ENCODE results near the gene FN3K.
A peak's percentile ranks its signal among the peaks of the same experiment; 100 is the strongest.

Gene FN3K

DNA sequence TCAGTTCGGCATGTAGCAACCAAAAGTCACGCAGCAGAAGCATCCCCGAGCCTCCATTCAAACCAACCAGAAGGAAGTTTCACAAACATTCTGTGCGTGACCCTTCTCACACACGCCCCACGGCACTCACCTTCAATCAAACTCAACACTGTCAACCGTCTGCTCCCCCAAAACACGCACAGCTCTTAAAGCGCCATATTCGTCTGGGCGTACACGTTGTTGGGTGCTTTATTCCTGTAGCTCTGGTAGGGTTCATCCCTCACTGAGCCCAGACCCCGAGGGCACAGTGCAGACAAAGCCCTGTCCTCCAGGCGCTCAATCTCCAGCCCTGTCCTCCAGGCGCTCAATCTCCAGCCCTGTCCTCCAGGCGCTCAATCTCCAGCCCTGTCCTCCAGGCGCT lies 39.2 kb upstream of the FN3K start:
- TF ChIP-seq CTCF (IDR thresholded peaks at IDR 0.05): no peak
- Mint-ChIP-seq H3K27ac (no peak overlapping the region), H3K9me3 (peaks cover 39% of the 10 kb centered on the region), H3K27me3 (ENCODE audit: low read depth, poor library complexity) (peaks cover 65% of the 10 kb centered on the region), H3K36me3 (ENCODE audit: low read depth) (peaks cover 28% of the 10 kb centered on the region), H3K4me1 (peaks cover 39% of the 10 kb centered on the region), H3K4me3 (no peak overlapping the region)
- no peak for DNase-seq

DNA sequence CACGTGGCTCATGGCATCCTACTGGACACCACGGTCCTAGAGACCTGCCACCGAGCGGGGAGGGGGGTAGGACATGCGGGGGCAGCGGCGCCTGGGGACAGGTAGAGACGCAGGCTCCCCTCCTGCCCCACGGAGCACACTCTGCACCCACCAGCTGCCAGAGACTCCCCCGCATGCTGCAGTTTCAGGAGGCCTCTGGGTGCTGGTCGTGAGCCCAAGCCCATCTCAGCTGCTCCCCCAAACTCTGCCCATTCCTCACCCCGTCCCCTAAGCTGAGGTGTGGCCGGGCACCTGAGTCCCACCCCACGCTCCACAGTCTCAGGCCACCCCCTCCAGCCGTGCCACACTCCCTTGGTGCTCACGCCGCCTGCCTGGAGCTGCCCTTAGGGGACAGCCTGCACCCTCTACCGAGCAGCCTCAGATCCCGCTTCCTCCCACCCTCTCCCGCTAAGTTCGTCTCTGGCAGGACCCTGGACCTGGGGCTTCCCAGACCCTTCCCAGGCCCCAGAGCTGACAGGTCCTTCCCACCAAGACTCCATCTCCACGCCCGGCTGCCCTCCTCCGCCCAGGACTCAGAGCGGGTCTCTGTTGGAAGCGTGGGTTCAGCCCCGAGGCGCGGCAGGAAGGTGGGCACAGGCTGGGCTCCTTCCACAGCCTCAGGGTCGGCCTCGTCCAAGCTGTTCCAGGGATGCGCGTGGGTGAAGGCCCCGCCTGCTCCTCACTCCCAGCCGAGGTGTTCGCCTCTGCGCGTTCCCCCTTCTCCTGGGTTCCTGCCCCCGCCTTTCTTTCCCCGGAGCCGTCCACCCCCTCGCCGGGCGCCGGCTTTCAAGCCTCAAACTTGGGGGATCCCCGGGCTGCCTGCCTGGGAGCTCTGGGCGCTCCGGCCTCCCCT lies 38.3 kb upstream of the FN3K start:
- DNase-seq: peak; percentile 40
- no peak overlapping the region for H3K27ac Mint-ChIP-seq
- peaks cover 70% of the 10 kb centered on the region for H3K27me3 Mint-ChIP-seq (ENCODE audit: low read depth, poor library complexity)
- peaks cover 28% of the 10 kb centered on the region for H3K36me3 Mint-ChIP-seq (ENCODE audit: low read depth)
- TF ChIP-seq CTCF (IDR thresholded peaks at IDR 0.05): no peak
- H3K4me1 Mint-ChIP-seq: peaks cover 35% of the 10 kb centered on the region
- H3K4me3 Mint-ChIP-seq: peak overlapping the region; percentile 72
- H3K9me3 Mint-ChIP-seq: peaks cover 39% of the 10 kb centered on the region

DNA sequence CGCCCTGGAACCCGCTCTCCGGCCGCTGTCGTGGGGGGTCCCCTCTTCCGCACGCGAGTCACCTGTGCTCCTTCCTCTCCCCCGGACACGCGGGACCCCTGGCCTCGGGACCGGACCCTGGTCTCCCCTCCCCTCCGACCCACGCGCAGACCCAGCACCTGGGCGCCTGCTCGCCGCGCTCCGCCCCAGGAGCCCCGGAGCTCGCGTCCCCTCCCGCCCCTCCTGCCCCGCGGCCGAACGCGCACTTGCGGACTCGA lies 37.7 kb upstream of the FN3K start:
- Mint-ChIP-seq H3K9me3 (peaks cover 39% of the 10 kb centered on the region), H3K27ac (no peak overlapping the region), H3K36me3 (ENCODE audit: low read depth) (peaks cover 28% of the 10 kb centered on the region), H3K27me3 (ENCODE audit: low read depth, poor library complexity) (peaks cover 70% of the 10 kb centered on the region), H3K4me3 (peak overlapping the region; percentile 72), H3K4me1 (peaks cover 35% of the 10 kb centered on the region)
- TF ChIP-seq CTCF (IDR thresholded peaks at IDR 0.05): no peak
- no peak for DNase-seq

GRCh38 chr17:82698065-82698973 lies 37.1 kb upstream of the FN3K start, which contains the start of gene RAB40B:
RAB40B (minus strand) TSS chr17:82698698; CDS start chr17:82698596, 102 bp downstream.
- peaks cover 29% of the 10 kb centered on the region for H3K4me1 Mint-ChIP-seq
- H3K27ac Mint-ChIP-seq: no peak within 1 kb of the TSS
- H3K36me3 Mint-ChIP-seq (ENCODE audit: low read depth): peaks cover 26% of the 10 kb centered on the region
- peaks cover 70% of the 10 kb centered on the region for H3K27me3 Mint-ChIP-seq (ENCODE audit: low read depth, poor library complexity)
- DNase-seq: peak; percentile 99
- TF ChIP-seq CTCF (IDR thresholded peaks at IDR 0.05): no peak
- H3K4me3 Mint-ChIP-seq: peak within 1 kb of the TSS; percentile 88
- H3K9me3 Mint-ChIP-seq: peaks cover 36% of the 10 kb centered on the region

DNA sequence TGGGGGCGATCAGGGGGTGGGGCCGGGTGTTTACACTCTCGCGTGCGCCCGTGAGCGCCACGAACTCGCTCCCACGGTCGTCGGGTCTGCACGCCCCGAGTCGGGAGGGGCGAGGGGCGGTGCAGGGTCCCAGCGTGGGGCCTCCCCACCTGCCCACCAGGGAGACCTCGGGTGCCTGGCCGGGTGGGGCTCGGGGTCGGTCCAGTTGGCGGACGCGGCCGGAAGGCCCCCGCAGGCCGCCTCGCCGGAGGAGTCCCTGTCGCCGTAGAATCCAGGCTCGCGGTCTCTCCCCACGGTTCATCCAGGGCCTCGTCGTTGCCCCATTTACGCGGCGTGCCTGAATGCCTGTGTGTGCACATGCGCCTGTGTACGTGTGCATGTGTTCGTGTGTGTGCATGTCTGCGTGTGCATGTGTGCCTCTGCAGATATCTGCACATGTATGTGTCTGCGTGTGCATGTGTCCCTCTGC lies 36.4 kb upstream of the FN3K start:
- Mint-ChIP-seq H3K27ac (no peak overlapping the region), H3K27me3 (ENCODE audit: low read depth, poor library complexity) (peaks cover 63% of the 10 kb centered on the region)

More for the DNA sequence above, 36.4 kb upstream of the FN3K start:
- Mint-ChIP-seq H3K4me1 (peaks cover 27% of the 10 kb centered on the region), H3K4me3 (peak overlapping the region; percentile 88), H3K36me3 (ENCODE audit: low read depth) (peaks cover 21% of the 10 kb centered on the region), H3K9me3 (peaks cover 29% of the 10 kb centered on the region)
- DNase-seq: no peak
- no peak for TF ChIP-seq CTCF (IDR thresholded peaks at IDR 0.05)
